A549 (cell line): ENCODE results near the gene PILRA.

ENCODE experiments used
- CEBPB ChIP-seq, 2 experiments: fragments of >200 bp in 1 of 2; sonication (Bioruptor Twin) in 1 of 2; formaldehyde crosslinking in 1 of 2; IDR thresholded peaks; 2 replicates each; pipeline ENCODE4 v1.6.1; 2012 to 2016
- CHD2 ChIP-seq: fragments of 150-350 bp; IDR thresholded peaks from 2 replicates; pipeline ENCODE4 v1.6.1; 2014; ENCODE audit warnings: low read length; ENCODE audit not compliant: partially characterized antibody
- NR3C1 ChIP-seq: fragments of >200 bp; sonication (Bioruptor Twin); formaldehyde crosslinking; IDR thresholded peaks from 3 replicates; pipeline ENCODE4 v1.6.1; 2017
- POLR2A ChIP-seq: IDR thresholded peaks from 2 replicates; pipeline ENCODE4 v1.6.1; 2012; ENCODE audit warnings: mild to moderate bottlenecking, low read length
- REST ChIP-seq: fragments of 200-600 bp; sonication (generic); IDR thresholded peaks from 2 replicates; pipeline ENCODE4 v1.6.1; 2016; ENCODE audit warnings: antibody characterized with exemption, mild to moderate bottlenecking, moderate library complexity
- ZFP36 ChIP-seq: fragments of 450-650 bp; IDR thresholded peaks from 2 replicates; pipeline ENCODE4 v1.6.1; 2014; ENCODE audit warnings: borderline replicate concordance; ENCODE audit not compliant: partially characterized antibody
- TF ChIP-seq, protein P1 (sequence below): fragments of >200 bp; sonication (Bioruptor Twin); formaldehyde crosslinking; IDR thresholded peaks from 3 replicates; pipeline ENCODE4 v1.5.1; 2016
- TF ChIP-seq, protein P2 (sequence below): fragments of 450-650 bp; IDR thresholded peaks from 2 replicates; pipeline ENCODE4 v1.6.1; 2014; ENCODE audit warnings: antibody characterized with exemption

- TF ChIP-seq, protein P1, sequence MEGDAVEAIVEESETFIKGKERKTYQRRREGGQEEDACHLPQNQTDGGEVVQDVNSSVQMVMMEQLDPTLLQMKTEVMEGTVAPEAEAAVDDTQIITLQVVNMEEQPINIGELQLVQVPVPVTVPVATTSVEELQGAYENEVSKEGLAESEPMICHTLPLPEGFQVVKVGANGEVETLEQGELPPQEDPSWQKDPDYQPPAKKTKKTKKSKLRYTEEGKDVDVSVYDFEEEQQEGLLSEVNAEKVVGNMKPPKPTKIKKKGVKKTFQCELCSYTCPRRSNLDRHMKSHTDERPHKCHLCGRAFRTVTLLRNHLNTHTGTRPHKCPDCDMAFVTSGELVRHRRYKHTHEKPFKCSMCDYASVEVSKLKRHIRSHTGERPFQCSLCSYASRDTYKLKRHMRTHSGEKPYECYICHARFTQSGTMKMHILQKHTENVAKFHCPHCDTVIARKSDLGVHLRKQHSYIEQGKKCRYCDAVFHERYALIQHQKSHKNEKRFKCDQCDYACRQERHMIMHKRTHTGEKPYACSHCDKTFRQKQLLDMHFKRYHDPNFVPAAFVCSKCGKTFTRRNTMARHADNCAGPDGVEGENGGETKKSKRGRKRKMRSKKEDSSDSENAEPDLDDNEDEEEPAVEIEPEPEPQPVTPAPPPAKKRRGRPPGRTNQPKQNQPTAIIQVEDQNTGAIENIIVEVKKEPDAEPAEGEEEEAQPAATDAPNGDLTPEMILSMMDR = no peak
- TF ChIP-seq, protein P2, sequence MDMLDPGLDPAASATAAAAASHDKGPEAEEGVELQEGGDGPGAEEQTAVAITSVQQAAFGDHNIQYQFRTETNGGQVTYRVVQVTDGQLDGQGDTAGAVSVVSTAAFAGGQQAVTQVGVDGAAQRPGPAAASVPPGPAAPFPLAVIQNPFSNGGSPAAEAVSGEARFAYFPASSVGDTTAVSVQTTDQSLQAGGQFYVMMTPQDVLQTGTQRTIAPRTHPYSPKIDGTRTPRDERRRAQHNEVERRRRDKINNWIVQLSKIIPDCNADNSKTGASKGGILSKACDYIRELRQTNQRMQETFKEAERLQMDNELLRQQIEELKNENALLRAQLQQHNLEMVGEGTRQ = no peak
- no peak for TF ChIP-seq CEBPB (IDR thresholded peaks at IDR 0.05)
- no peak for TF ChIP-seq REST
- no peak for TF ChIP-seq ZFP36
- no peak for TF ChIP-seq CHD2
- no peak for TF ChIP-seq NR3C1
- no peak for TF ChIP-seq POLR2A
Observed at GRCh38 chr7:100413346-100413745, 40.1 kb downstream of the PILRA start.
